ENCODE measurements around the gene RHOD. TPM values are rescaled to one million over a fixed set of nuclear protein-coding genes. Genes with fewer than 3 reads are reported as not detected.

RHOD gene
- polyA plus RNA-seq, 1 of the 3 experiments (the other 2 are of a cell fraction), result not detected

GRCh38 chr11:67023957-67024353 lies 32.7 kb upstream of the RHOD start:
- Histone ChIP-seq H2AFZ (ENCODE audit: low read depth) (0 out of 2 replicates have a peak overlapping the region, but pooled peaks have one; percentile 11), H3F3A (replicated peaks; ENCODE audit: insufficient read depth) (no peaks in the 10 kb centered on the region), H3K36me3 (replicated peaks in 1 of 2; ENCODE audit: control insufficient read depth in 1 of 2, insufficient read depth in 2 of 2, low read length in 1 of 2) (no peaks in the 10 kb centered on the region), H3K27ac (ENCODE audit: low read depth in 2 of 2, low read length in 1 of 2) (no peak overlapping the region), H4K20me1 (ENCODE audit: insufficient read depth) (no peaks in the 10 kb centered on the region), H3K79me2 (ENCODE audit: insufficient read depth) (no peaks in the 10 kb centered on the region), H3K9ac (no peak overlapping the region), H3K4me1 (ENCODE audit: control insufficient read depth in 1 of 2, insufficient read depth in 2 of 2, low read depth in 1 of 2, low read length in 1 of 2) (peaks cover 8 to 13% of the 10 kb centered on the region in 2 experiments; a peak in 2 of 4 replicates), H3K4me3 (ENCODE audit: low read depth in 2 of 2, low read length in 1 of 2) (peak overlapping the region; percentile 46 to 48; a peak in 1 of 4 replicates), H3K9me3 (no peaks in the 10 kb centered on the region), H3K4me2 (peak overlapping the region; percentile 87), H3K9me2 (no peaks in the 10 kb centered on the region), H3K27me3 (ENCODE audit: insufficient read depth) (no peaks in the 10 kb centered on the region)
- WGBS (ENCODE audit: low lambda C conversion rate), result 83% methylated on average over 3 of the region's 6 CpGs
- DNase-seq, result no peak
- ChIA-PET CTCF (interaction anchor here (1.3 kb wide), 1 partner anchor 30 kb away, joined by 4 read pairs; no protein-coding TSS in a partner anchor), POLR2A (no interaction called here)
- no peak for TF ChIP-seq MAX (IDR thresholded peaks at IDR 0.05; ENCODE audit: low read depth)
- no peak for TF ChIP-seq GATA2 (CRISPR knock-in tag; IDR thresholded peaks at IDR 0.05)
- no peak for TF ChIP-seq RFX5 (IDR thresholded peaks at IDR 0.05; ENCODE audit: low read length)
- no peak for TF ChIP-seq FOXJ3 (CRISPR knock-in tag; IDR thresholded peaks at IDR 0.05)
- no peak for TF ChIP-seq NFIC (IDR thresholded peaks at IDR 0.05; ENCODE audit: borderline replicate concordance)
- TF ChIP-seq JUND (IDR thresholded peaks at IDR 0.05), result no peak
- TF ChIP-seq YY1 (IDR thresholded peaks at IDR 0.05; ENCODE audit: low read depth), result no peak
- no peak for TF ChIP-seq RCOR1 (IDR thresholded peaks at IDR 0.05; ENCODE audit: low read length)
- TF ChIP-seq ELF1 (IDR thresholded peaks at IDR 0.05), result no peak
- no peak for TF ChIP-seq MXI1 (IDR thresholded peaks at IDR 0.05; ENCODE audit: low read depth, low read length)
- no peak for TF ChIP-seq POLR2AphosphoS5 (IDR thresholded peaks at IDR 0.05; ENCODE audit: low read depth, low read length)
- no peak for TF ChIP-seq SIN3A (IDR thresholded peaks at IDR 0.05; ENCODE audit: borderline replicate concordance, low read depth, low read length)
- TF ChIP-seq EP300 (IDR thresholded peaks at IDR 0.05; ENCODE audit: borderline replicate concordance in 1 of 2, low read depth in 1 of 2, low read length in 1 of 2), result no peak
- no peak for TF ChIP-seq USF1 (IDR thresholded peaks at IDR 0.05; ENCODE audit: borderline replicate concordance, low read depth)
- no peak for TF ChIP-seq TAF1 (IDR thresholded peaks at IDR 0.05; ENCODE audit: borderline replicate concordance, low read depth, low read length)

- Histone ChIP-seq H3F3A (replicated peaks; ENCODE audit: insufficient read depth) (no peaks in the 10 kb centered on the region), H3K4me1 (ENCODE audit: control insufficient read depth in 1 of 2, insufficient read depth in 2 of 2, low read depth in 1 of 2, low read length in 1 of 2) (peaks cover 8 to 13% of the 10 kb centered on the region in 2 experiments; a peak in 2 of 4 replicates), H3K36me3 (replicated peaks in 1 of 2; ENCODE audit: control insufficient read depth in 1 of 2, insufficient read depth in 2 of 2, low read length in 1 of 2) (no peaks in the 10 kb centered on the region), H2AFZ (ENCODE audit: low read depth) (no peak overlapping the region), H3K4me2 (no peak overlapping the region), H3K27ac (ENCODE audit: low read depth in 2 of 2, low read length in 1 of 2) (no peak overlapping the region), H3K27me3 (ENCODE audit: insufficient read depth) (no peaks in the 10 kb centered on the region), H3K4me3 (ENCODE audit: low read depth in 2 of 2, low read length in 1 of 2) (no peak overlapping the region), H3K9me3 (no peaks in the 10 kb centered on the region), H3K79me2 (ENCODE audit: insufficient read depth) (no peaks in the 10 kb centered on the region), H4K20me1 (ENCODE audit: insufficient read depth) (no peaks in the 10 kb centered on the region), H3K9ac (no peak overlapping the region), H3K9me2 (no peaks in the 10 kb centered on the region)
- POLR2A ChIA-PET, result no interaction called here
- TF ChIP-seq RFX5 (IDR thresholded peaks at IDR 0.05; ENCODE audit: low read length) (no peak), FOXM1 (IDR thresholded peaks at IDR 0.05; ENCODE audit: low read depth) (no peak), TAF1 (IDR thresholded peaks at IDR 0.05; ENCODE audit: borderline replicate concordance, low read depth, low read length) (no peak), TEAD4 (IDR thresholded peaks at IDR 0.05; ENCODE audit: borderline replicate concordance, insufficient read depth) (no peak), POLR2AphosphoS5 (IDR thresholded peaks at IDR 0.05; ENCODE audit: low read depth, low read length) (no peak), FOSL2 (IDR thresholded peaks at IDR 0.05; ENCODE audit: borderline replicate concordance, low read depth) (no peak), ZBTB33 (IDR thresholded peaks at IDR 0.05; ENCODE audit: borderline replicate concordance, low read depth) (no peak), FOXJ3 (CRISPR knock-in tag; IDR thresholded peaks at IDR 0.05) (no peak), GATA2 (CRISPR knock-in tag; IDR thresholded peaks at IDR 0.05) (no peak), MAX (IDR thresholded peaks at IDR 0.05; ENCODE audit: low read depth) (no peak), MXI1 (IDR thresholded peaks at IDR 0.05; ENCODE audit: low read depth, low read length) (no peak), SIN3A (IDR thresholded peaks at IDR 0.05; ENCODE audit: borderline replicate concordance, low read depth, low read length) (no peak), EZH2phosphoT487 (IDR thresholded peaks at IDR 0.05; ENCODE audit: borderline replicate concordance, low read depth) (no peak), GABPA (IDR thresholded peaks at IDR 0.05; ENCODE audit: low read depth) (no peak), NRF1 (IDR thresholded peaks at IDR 0.05; ENCODE audit: low read depth, low read length) (no peak), CHD2 (IDR thresholded peaks at IDR 0.05; ENCODE audit: low read length, partially characterized antibody) (no peak), SMC3 (IDR thresholded peaks at IDR 0.05; ENCODE audit: low read depth, low read length) (no peak), USF2 (IDR thresholded peaks at IDR 0.05; ENCODE audit: borderline replicate concordance, low read depth, low read length) (no peak), ELF1 (IDR thresholded peaks at IDR 0.05) (no peak)
- DNase-seq, result no peak
- WGBS (ENCODE audit: low lambda C conversion rate), result 81% methylated on average over 5 of the region's 5 CpGs
- CTCF ChIA-PET, result interaction anchor here (1.3 kb wide), 1 partner anchor 29 kb away, joined by 4 read pairs; no protein-coding TSS in a partner anchor
Observed at GRCh38 chr11:67024410-67024809, 32.2 kb upstream of the RHOD start.

Data from SK-N-SH (cell line).